ENCODE measurements around the gene SLC16A12.

DNA sequence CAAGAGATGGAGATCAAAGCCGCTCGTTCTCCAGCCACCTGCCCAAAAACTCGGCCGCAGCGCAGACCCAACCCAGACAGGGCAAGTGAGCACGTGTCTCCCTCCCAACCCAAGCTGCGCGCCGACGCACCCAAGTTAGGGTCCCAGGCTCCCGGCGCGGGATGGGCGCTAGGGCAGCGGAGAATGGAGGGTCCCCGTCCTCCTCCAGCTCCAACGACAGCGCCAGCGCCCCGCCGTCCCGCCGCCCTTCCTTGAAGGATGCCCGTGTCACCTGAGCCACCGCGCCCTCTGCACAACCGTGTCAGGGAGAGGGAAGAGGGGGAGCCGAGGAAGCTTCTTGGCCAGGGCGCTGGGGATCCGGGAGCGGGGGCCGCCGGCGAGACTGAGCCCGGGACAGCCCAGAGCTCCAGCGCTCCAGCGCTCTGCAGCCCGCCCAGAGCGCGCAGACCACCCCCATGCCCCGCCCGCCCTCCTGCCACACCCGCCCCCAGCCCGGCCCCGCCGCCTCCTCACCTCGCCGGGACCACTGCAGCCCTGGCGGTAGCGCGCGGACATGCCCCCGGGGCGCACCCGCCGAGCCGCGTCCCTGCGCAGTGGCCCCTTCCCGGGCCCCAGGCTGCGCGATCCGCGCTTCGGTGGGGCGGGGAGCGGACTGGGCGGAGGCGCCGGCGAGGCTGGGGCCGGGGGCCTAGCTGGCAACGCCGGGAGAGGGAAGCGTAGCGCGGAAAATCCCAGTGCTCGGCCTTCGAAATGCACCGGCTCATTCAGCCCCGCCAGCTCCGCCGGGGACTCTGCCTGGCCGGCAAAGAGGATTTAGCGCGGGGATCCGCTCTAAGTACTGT is at the start of gene SLC16A12:
- TF ChIP-seq POLR2AphosphoS5 (IDR thresholded peaks at IDR 0.05; ENCODE audit: low read depth, low read length) (no peak), POLR2A (IDR thresholded peaks at IDR 0.05; ENCODE audit: low read depth, low read length) (no peak), TAF1 (IDR thresholded peaks at IDR 0.05; ENCODE audit: borderline replicate concordance, low read depth, low read length) (no peak)
